ENCODE results near the gene UNC5B.

UNC5B gene

DNA sequence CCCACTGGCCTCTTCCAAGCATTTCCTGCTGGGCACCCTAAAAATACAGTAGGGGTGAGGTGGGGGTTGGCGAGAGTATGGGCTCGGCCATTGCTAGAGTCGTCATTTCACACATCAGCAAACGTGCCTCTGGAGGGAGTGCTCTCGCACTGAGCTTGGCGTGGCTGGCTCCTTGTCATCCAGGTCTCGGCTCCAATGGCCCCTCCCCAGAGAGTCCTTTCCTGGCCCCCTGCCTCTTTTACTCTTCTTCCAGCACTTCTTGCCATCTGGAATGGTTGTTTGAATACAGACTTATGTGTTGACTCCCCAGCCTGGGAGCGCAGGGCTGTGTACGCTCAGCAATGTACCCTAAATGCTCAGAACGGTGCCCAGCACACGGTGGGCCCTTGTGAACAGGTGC lies 18.8 kb downstream of the UNC5B start:
- H3K4me3 ChIP-seq = no peak overlapping the region
- TF ChIP-seq, protein P1, sequence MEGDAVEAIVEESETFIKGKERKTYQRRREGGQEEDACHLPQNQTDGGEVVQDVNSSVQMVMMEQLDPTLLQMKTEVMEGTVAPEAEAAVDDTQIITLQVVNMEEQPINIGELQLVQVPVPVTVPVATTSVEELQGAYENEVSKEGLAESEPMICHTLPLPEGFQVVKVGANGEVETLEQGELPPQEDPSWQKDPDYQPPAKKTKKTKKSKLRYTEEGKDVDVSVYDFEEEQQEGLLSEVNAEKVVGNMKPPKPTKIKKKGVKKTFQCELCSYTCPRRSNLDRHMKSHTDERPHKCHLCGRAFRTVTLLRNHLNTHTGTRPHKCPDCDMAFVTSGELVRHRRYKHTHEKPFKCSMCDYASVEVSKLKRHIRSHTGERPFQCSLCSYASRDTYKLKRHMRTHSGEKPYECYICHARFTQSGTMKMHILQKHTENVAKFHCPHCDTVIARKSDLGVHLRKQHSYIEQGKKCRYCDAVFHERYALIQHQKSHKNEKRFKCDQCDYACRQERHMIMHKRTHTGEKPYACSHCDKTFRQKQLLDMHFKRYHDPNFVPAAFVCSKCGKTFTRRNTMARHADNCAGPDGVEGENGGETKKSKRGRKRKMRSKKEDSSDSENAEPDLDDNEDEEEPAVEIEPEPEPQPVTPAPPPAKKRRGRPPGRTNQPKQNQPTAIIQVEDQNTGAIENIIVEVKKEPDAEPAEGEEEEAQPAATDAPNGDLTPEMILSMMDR (IDR thresholded peaks at IDR 0.05) = no peak
- DNase-seq (ENCODE audit: low spot score) = no peak
- H3K27ac ChIP-seq = peak overlapping the region in 1 of 2 donors; percentile 50

DNA sequence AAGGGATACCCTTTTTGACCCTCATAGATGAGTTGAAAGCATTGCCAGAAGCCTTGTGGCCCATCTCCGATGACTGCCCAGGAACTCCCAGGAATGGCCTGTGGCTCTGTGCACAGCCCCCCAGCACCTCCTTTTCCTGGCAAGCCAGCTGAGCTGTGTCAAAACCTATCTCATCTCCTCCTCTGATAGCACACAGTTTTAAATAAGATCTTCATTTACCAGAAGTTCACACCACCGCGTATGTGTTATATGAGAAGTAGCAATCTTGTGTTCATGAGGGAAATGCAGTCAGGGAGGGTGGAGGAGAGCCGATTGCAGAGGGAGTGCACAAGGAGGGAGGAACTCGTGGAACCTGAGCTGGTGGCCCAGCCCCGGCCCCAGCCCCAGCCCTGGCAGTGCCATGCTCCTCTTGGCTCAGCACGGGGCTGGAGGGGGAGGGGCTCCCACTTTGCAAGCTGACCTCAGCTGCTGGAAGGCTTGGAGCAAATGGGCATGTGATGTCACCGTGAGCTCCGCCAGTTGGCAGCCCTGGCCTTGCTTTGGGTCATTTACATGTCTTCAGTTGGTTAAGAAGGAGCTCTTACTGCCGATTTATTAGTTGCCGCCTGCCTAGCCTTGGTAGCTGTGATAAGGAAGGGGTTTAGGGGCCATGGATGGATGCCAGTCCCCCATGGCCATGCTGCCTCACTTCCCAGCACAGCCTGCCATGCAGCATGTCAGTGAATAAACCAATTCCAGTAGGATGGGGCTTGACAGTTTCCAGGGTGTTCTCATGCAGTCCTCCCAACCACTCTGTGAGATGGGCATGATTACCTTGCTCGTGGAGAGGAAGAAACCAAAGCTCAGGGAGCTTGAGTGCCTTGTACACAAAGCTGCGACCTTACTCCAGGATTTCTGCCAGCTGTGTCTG lies 20.0 kb downstream of the UNC5B start:
- DNase-seq (ENCODE audit: low spot score) = no peak

DNA sequence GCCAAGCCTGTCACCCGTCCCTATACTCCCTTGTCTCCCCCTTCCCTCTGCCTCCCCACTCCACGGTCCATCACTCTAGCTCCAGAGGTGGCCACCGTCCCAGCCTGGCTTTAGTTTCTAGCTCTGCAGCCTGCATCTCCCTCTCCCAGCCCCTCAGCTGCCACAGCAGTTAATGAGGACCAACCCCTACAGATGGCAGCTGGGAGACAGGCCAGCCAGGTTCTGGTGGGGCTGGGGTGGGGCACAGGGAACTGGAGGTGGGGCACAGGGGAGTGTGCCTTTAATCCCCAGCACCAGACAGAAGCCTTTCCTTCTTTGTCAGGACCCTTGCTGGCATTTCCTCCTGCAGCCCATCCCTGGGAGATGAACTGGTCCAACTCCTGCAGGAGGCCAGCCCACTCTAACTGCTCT lies 21.1 kb downstream of the UNC5B start:
- no peak for DNase-seq (ENCODE audit: low spot score)

More for the DNA sequence above, 20.0 kb downstream of the UNC5B start:
- H3K4me3 ChIP-seq = peak overlapping the region; percentile 10
- H3K27ac ChIP-seq = peak overlapping the region in 1 of 2 donors; percentile 90
- TF ChIP-seq, protein P1 (IDR thresholded peaks at IDR 0.05) = no peak

DNA sequence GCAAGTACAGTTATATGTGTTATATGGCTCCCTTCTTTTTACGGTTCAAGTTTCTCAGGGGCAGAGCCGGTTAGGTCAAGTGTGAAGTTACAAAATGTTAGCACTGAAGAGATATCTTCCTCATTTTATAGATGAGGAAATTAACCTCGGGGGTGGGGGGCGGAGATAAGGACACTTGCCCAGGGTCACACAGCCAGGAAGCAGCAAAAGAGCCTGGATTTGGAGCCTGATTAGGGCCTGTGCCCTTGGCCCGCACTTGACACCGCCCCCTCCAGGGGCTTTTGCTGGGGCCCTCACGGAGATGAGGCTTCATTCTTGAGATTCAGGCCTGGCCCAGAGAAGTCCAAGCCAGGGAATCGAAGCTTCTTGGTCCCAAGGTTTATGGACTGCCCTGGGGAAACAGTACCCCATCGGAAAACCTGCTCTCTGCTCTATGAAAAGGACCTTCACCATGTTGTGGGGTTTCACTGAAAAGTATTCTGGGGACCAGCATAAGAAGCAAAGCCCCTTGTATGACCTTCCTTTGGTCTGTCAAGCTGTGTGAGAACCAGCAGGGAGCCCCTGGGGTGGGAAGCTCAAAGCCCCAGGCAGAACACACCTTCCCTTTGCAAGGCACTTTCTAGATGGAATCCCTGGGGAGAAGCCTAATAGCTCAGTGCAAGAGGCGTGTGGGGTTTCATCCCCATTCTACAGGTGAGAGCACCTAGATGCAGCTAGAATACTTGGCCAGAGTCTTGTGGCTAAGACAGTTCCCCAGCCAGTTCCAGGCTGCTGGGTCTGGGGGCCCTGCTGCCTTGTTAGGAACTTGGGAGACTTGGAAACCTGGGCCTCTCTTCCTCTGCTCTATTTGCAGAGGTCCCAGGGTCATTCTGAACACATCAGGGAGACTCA lies 21.9 kb downstream of the UNC5B start:
- H3K27ac ChIP-seq = peak overlapping the region; percentile 57 to 90
- no peak for DNase-seq (ENCODE audit: low spot score)

More for the DNA sequence above, 21.1 kb downstream of the UNC5B start:
- no peak overlapping the region for H3K4me3 ChIP-seq
- H3K27ac ChIP-seq = peak overlapping the region in 1 of 2 donors; percentile 90
- TF ChIP-seq, protein P1 (IDR thresholded peaks at IDR 0.05) = no peak

DNA sequence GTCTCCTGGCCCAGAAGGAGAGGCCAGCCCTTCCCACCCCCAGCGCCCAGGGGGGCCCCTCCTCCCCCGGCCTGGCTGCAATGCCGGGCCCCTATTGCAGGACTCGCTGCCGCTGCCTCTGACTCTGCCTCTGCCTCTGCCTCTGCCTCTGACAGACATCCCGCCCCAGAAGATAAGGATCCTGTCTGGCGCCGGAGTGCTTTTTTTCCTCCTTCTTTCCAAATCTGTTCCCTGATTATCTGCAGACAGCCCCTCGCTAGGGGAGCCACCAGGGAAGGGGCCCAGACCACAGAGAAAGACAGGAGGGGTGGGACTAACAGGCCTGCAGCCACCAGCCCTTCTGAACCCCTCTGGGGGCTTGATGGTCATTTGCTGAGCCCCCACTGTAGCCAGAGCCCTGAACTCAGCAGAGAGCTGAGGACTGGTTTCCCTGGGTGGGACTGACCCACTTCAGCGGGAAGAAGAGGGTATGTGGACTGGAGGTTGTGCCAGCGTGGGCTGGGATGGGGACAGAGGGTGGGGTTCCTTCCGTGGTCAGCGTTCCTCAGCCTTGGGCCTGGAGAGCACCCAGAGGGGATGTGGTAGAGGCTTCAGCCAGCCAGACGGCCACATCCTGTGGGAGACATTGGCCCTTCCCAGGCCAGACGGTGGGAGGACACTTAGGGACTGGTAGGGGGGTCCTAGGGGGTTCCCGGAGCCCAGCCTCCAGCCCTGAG lies 22.8 kb downstream of the UNC5B start:
- TF ChIP-seq, protein P1 (IDR thresholded peaks at IDR 0.05) = no peak
- Histone ChIP-seq H3K27ac (peak overlapping the region; percentile 57 to 90), H3K4me3 (peak overlapping the region; percentile 45)
- DNase-seq (ENCODE audit: low spot score) = peak; percentile 87

More for the DNA sequence above, 21.9 kb downstream of the UNC5B start:
- TF ChIP-seq, protein P1 (IDR thresholded peaks at IDR 0.05) = no peak
- H3K4me3 ChIP-seq = no peak overlapping the region

DNA sequence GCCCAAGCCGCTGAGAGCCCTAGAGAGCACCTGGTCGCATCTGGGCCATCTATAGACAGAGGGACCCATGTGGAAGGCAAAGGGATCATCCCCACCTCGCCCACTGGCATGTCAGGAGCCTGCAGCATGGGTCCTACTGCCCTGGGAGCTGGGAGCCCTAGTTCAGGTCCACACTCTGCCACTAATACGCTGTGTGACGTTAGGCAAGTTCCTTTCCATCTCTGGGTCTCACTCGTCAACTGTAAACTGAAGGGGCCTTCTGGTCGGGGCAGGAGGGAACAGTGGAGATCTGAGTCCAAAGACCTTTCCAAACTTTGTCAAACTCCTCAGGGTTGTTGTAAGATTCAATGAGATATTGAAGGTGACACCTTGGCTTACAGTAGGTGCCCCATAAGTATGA lies 23.4 kb downstream of the UNC5B start:
- TF ChIP-seq, protein P1 (IDR thresholded peaks at IDR 0.05) = no peak
- H3K27ac ChIP-seq = peak overlapping the region; percentile 57 to 90
- H3K4me3 ChIP-seq = no peak overlapping the region
- no peak for DNase-seq (ENCODE audit: low spot score)
